OCI-LY7 (cell line): ENCODE data around the gene PCDHGA2. TPM values are rescaled to one million over a fixed set of nuclear protein-coding genes. Genes with fewer than 3 reads are reported as not detected.
A peak's percentile ranks its signal among the peaks of the same experiment; 100 is the strongest.
"Not testable (repeated sequence)": the region's sequence is repeated elsewhere in the genome, so short reads cannot be mapped to it uniquely, and the experiment has no call there.

ENCODE experiments used
- BruUV-seq: library from RNA; stranded (reverse); fragments of 400-500 nt; replicated peaks from 2 replicates; lab custom pipeline; 2021; lab: Mats Ljungman, UMichigan
- CTCF ChIA-PET: fragments of 300-600 bp; sonication (Branson Sonifier 250); formaldehyde crosslinking; loops from one replicate; lab custom pipeline; 2022; ENCODE audit warnings: antibody characterized with exemption; ENCODE audit not compliant: unreplicated experiment; lab: Charles Lee
- POLR2A ChIA-PET: fragments of 300-600 bp; sonication (Branson Sonifier 250); formaldehyde crosslinking; loops from one replicate; lab custom pipeline; 2022; ENCODE audit warnings: antibody characterized with exemption; lab: Charles Lee
- DNase-seq: peaks from one replicate; pipeline ENCODE4 v3.0.0-alpha.2; 2015; ENCODE audit warnings: low spot score
- H2AFZ ChIP-seq: fragments of 200-600 bp; sonication (generic), shearing (Covaris generic); 2 replicates; pipeline ENCODE4 v1.6.1; 2014; ENCODE audit warnings: mild to moderate bottlenecking, antibody characterized with exemption, low read length, moderate library complexity
- H3K27ac ChIP-seq: fragments of 200-600 bp; sonication (generic); 2 replicates; pipeline ENCODE4 v1.5.1; 2014; ENCODE audit warnings: mixed run types, low read depth, mild to moderate bottlenecking, moderate library complexity, low read length, inconsistent platforms; ENCODE audit not compliant: poor library complexity, severe bottlenecking
- H3K36me3 ChIP-seq: fragments of 200-600 bp; sonication (generic); 2 replicates; pipeline ENCODE4 v1.6.1; 2014; ENCODE audit warnings: mild to moderate bottlenecking, antibody characterized with exemption, low read length, moderate library complexity, mixed read lengths; ENCODE audit not compliant: insufficient read depth
- H3K4me1 ChIP-seq: fragments of 200-600 bp; sonication (generic); 2 replicates; pipeline ENCODE4 v1.5.1; 2014; ENCODE audit warnings: mild to moderate bottlenecking, low read length; ENCODE audit not compliant: insufficient read depth, poor library complexity, severe bottlenecking
- H3K4me2 ChIP-seq: fragments of 200-600 bp; sonication (generic); 2 replicates; pipeline ENCODE4 v1.6.1; 2014; ENCODE audit warnings: mild to moderate bottlenecking, low read length
- H3K4me3 ChIP-seq: fragments of 200-600 bp; sonication (generic); 2 replicates; pipeline ENCODE4 v1.5.1; 2014; ENCODE audit warnings: mild to moderate bottlenecking, low read depth, low read length; ENCODE audit not compliant: poor library complexity, severe bottlenecking
- H3K79me2 ChIP-seq: fragments of 200-600 bp; sonication (generic); 2 replicates; pipeline ENCODE4 v1.6.1; 2016; ENCODE audit warnings: low read depth, mild to moderate bottlenecking, low read length, moderate library complexity, mixed read lengths; ENCODE audit not compliant: insufficient read depth
- H3K9me2 ChIP-seq: fragments of 200-600 bp; sonication (generic); 2 replicates; pipeline ENCODE4 v1.6.1; 2016; ENCODE audit warnings: mild to moderate bottlenecking, low read length, mixed read lengths; ENCODE audit not compliant: insufficient read depth
- H3K9me3 ChIP-seq: fragments of 200-600 bp; sonication (generic); 2 replicates; pipeline ENCODE4 v1.6.1; 2014; ENCODE audit warnings: mild to moderate bottlenecking, mixed run types, low read length, mixed read lengths
- H4K20me1 ChIP-seq: fragments of 200-600 bp; sonication (generic); 2 replicates; pipeline ENCODE4 v1.6.1; 2014; ENCODE audit warnings: mild to moderate bottlenecking, antibody characterized with exemption, low read length, moderate library complexity, mixed read lengths; ENCODE audit not compliant: insufficient read depth
- EZH2phosphoT487 ChIP-seq: fragments of 200-600 bp; sonication (generic); IDR thresholded peaks from 2 replicates; pipeline ENCODE4 v1.6.1; 2018; ENCODE audit warnings: low read depth, borderline replicate concordance, mild to moderate bottlenecking, mixed run types, antibody characterized with exemption, low read length, moderate library complexity, mixed read lengths
- intact Hi-C: fragments of 100-400 bp; cut with micrococcal nuclease; formaldehyde crosslinking; loops from one replicate; pipeline ENCODE4 v1.10.0; 2022; ENCODE audit not compliant: unreplicated experiment
- total RNA-seq, 2 experiments: library from RNA; depleted of rRNA in 1 of 2; stranded (reverse); fragments of >200 nt in 1 of 2; shearing (Covaris generic) in 1 of 2; gene quantifications; 2 replicates each; pipeline ENCODE4 v1.2.3, GENCODE V29; 2014 to 2022
- TF ChIP-seq, protein P1 (sequence below): fragments of 200-600 bp; sonication (generic); conservative IDR thresholded peaks from 2 replicates; pipeline ENCODE4 v1.5.1; 2014; ENCODE audit warnings: mild to moderate bottlenecking, antibody characterized with exemption, low read length, moderate library complexity, mixed read lengths

PCDHGA2 gene
- total RNA-seq, 2 experiments from 2014 or later, result 0.19 to 0.74 TPM

DNA sequence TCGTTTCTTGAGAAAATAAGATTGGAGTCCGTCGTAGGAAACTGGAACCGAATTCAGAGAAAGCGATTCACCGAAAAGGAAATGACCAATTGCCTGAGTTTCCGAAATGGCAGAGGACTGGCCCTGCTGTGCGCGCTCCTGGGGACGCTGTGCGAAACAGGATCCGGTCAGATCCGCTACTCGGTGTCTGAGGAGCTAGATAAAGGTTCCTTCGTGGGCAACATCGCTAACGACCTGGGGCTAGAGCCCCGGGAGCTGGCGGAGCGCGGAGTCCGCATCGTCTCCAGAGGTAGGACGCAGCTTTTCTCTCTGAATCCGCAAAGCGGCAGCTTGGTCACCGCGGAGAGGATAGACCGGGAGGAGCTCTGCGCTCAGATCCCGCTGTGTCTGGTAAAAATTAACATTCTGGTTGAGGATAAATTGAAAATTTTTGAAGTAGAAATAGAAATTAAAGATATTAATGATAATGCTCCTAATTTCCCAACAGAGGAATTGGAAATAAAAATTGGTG lies 5.4 kb downstream of the PCDHGA2 start:
- Histone ChIP-seq H3K79me2 (no peaks in the 10 kb centered on the region), H3K4me3 (no peak overlapping the region), H3K4me1 (no peaks in the 10 kb centered on the region), H3K4me2 (no peak overlapping the region), H2AFZ (no peak overlapping the region), H3K9me2 (no peaks in the 10 kb centered on the region), H3K9me3 (no peaks in the 10 kb centered on the region), H4K20me1 (no peaks in the 10 kb centered on the region), H3K36me3 (no peaks in the 10 kb centered on the region), H3K27ac (no peak overlapping the region)
- ChIA-PET CTCF (no interaction called here), POLR2A (no interaction called here)
- no peak for TF ChIP-seq EZH2phosphoT487
- TF ChIP-seq, protein P1, sequence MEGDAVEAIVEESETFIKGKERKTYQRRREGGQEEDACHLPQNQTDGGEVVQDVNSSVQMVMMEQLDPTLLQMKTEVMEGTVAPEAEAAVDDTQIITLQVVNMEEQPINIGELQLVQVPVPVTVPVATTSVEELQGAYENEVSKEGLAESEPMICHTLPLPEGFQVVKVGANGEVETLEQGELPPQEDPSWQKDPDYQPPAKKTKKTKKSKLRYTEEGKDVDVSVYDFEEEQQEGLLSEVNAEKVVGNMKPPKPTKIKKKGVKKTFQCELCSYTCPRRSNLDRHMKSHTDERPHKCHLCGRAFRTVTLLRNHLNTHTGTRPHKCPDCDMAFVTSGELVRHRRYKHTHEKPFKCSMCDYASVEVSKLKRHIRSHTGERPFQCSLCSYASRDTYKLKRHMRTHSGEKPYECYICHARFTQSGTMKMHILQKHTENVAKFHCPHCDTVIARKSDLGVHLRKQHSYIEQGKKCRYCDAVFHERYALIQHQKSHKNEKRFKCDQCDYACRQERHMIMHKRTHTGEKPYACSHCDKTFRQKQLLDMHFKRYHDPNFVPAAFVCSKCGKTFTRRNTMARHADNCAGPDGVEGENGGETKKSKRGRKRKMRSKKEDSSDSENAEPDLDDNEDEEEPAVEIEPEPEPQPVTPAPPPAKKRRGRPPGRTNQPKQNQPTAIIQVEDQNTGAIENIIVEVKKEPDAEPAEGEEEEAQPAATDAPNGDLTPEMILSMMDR, result no peak; the same call in 1 of the 2 replicates
- intact Hi-C loops, result no loop called here
- DNase-seq, result no peak
- no TSS peak for BruUV-seq

DNA sequence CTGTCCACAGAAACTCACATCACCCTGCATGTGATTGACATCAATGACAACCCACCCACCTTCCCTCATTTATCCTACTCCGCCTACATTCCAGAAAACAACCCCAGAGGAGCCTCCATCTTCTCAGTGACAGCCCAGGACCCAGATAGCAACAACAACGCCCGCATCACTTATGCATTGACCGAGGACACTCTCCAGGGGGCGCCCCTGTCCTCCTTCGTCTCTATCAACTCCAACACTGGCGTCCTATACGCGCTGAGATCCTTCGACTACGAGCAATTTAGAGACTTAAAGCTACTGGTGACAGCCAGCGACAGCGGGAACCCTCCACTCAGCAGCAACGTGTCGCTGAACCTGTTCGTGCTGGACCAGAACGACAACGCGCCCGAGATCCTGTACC lies 6.8 kb downstream of the PCDHGA2 start:
- Histone ChIP-seq H3K9me2 (no peaks in the 10 kb centered on the region), H3K4me3 (no peak overlapping the region), H3K27ac (no peak overlapping the region), H3K9me3 (no peaks in the 10 kb centered on the region), H3K36me3 (no peaks in the 10 kb centered on the region), H2AFZ (no peak overlapping the region), H3K79me2 (no peaks in the 10 kb centered on the region), H3K4me2 (no peak overlapping the region), H4K20me1 (no peaks in the 10 kb centered on the region), H3K4me1 (no peaks in the 10 kb centered on the region)
- no TSS peak for BruUV-seq
- no peak for DNase-seq
- ChIA-PET POLR2A (no interaction called here), CTCF (no interaction called here)
- no peak for TF ChIP-seq EZH2phosphoT487
- TF ChIP-seq, protein P1, result peak; percentile 53
- intact Hi-C loops, result no loop called here

DNA sequence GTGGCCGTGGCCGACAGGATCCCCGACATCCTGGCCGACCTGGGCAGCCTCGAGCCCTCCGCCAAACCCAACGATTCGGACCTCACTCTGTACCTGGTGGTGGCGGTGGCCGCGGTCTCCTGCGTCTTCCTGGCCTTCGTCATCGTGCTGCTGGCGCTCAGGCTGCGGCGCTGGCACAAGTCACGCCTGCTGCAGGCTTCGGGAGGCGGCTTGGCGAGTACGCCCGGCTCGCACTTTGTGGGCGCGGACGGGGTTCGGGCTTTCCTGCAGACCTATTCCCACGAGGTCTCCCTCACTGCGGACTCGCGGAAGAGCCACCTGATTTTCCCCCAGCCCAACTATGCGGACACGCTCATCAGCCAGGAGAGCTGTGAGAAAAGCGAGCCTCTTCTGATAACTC lies 7.5 kb downstream of the PCDHGA2 start:
- BruUV-seq, result not testable (repeated sequence)

More for the DNA sequence above, 7.5 kb downstream of the PCDHGA2 start:
- H3K36me3 ChIP-seq, H4K20me1 ChIP-seq, H3K27ac ChIP-seq, H2AFZ ChIP-seq, H3K9me2 ChIP-seq, CTCF ChIA-PET, H3K4me3 ChIP-seq, DNase-seq, H3K4me2 ChIP-seq, H3K4me1 ChIP-seq, H3K9me3 ChIP-seq, H3K79me2 ChIP-seq, intact Hi-C loops: not testable (repeated sequence)
- POLR2A ChIA-PET, result interaction anchor here (2.0 kb wide), 1 partner anchor 26 kb away, joined by 8 read pairs; no protein-coding TSS in a partner anchor
